DND-41 (cell line): ENCODE data around the gene LAMB4.

Experiments used
- ATAC-seq: fragments of 200-7000 bp; cut with Tn5 transposase; 3 replicates; pipeline ENCODE4 v1.9.1; 2021; ENCODE audit warnings: low read depth; ENCODE audit not compliant: insufficient read depth
- DNase-seq: peaks from one replicate; pipeline ENCODE4 v3.0.0-alpha.2; 2020
- H2AFZ ChIP-seq: 2 replicates; pipeline ENCODE4 v1.6.0; 2012; ENCODE audit warnings: low read depth, low read length
- H3K27ac ChIP-seq: 2 replicates; pipeline ENCODE4 v1.5.1; 2012; ENCODE audit warnings: low read length, inconsistent platforms
- H3K27me3 ChIP-seq: fragments of 200-600 bp; sonication (generic); 2 replicates; pipeline ENCODE4 v1.6.0; 2012; ENCODE audit warnings: low read length, mild to moderate bottlenecking, inconsistent platforms; ENCODE audit not compliant: insufficient read depth, poor library complexity
- H3K36me3 ChIP-seq: 2 replicates; pipeline ENCODE4 v1.5.1; 2012; ENCODE audit warnings: low read length, inconsistent platforms; ENCODE audit not compliant: insufficient read depth
- H3K4me1 ChIP-seq: 2 replicates; pipeline ENCODE4 v1.5.1; 2012; ENCODE audit warnings: mild to moderate bottlenecking, low read length; ENCODE audit not compliant: insufficient read depth
- H3K4me2 ChIP-seq: 2 replicates; pipeline ENCODE4 v1.6.0; 2012; ENCODE audit warnings: mild to moderate bottlenecking, moderate library complexity, low read length, inconsistent platforms; ENCODE audit not compliant: insufficient read depth
- H3K4me3 ChIP-seq, 2 experiments: fragments of 200-600 bp in 1 of 2; shearing (Covaris generic) in 1 of 2; 2 replicates each; pipeline ENCODE4 v1.5.1; 2012 to 2016; ENCODE audit warnings: inconsistent platforms in 2 of 2, low read length in 2 of 2, mild to moderate bottlenecking in 2 of 2, low read depth in 1 of 2, moderate library complexity in 1 of 2
- H3K79me2 ChIP-seq: 2 replicates; pipeline ENCODE4 v1.6.0; 2012; ENCODE audit warnings: low read length, inconsistent platforms; ENCODE audit not compliant: insufficient read depth
- H3K9ac ChIP-seq: 2 replicates; pipeline ENCODE4 v1.6.0; 2012; ENCODE audit warnings: low read depth, mild to moderate bottlenecking, inconsistent platforms, low read length, moderate library complexity
- H3K9me3 ChIP-seq: 2 replicates; pipeline ENCODE4 v1.5.1; 2012; ENCODE audit warnings: low read length, moderate library complexity, mild to moderate bottlenecking, inconsistent platforms; ENCODE audit not compliant: insufficient read depth, severe bottlenecking
- H4K20me1 ChIP-seq: 2 replicates; pipeline ENCODE4 v1.6.0; 2012; ENCODE audit warnings: low read length; ENCODE audit not compliant: insufficient read depth
- EZH2 ChIP-seq: IDR thresholded peaks from 3 replicates; pipeline ENCODE4 v1.6.1; 2012; ENCODE audit warnings: borderline replicate concordance, low read depth, mild to moderate bottlenecking, moderate library complexity, low read length, inconsistent platforms; ENCODE audit not compliant: severe bottlenecking
- TF ChIP-seq, protein P1 (sequence below): IDR thresholded peaks from 2 replicates; pipeline ENCODE4 v1.5.1; 2012; ENCODE audit warnings: borderline replicate concordance, low read length, moderate library complexity, mild to moderate bottlenecking; ENCODE audit not compliant: poor library complexity, severe bottlenecking; ENCODE audit errors: extremely low read depth

LAMB4 gene

DNA sequence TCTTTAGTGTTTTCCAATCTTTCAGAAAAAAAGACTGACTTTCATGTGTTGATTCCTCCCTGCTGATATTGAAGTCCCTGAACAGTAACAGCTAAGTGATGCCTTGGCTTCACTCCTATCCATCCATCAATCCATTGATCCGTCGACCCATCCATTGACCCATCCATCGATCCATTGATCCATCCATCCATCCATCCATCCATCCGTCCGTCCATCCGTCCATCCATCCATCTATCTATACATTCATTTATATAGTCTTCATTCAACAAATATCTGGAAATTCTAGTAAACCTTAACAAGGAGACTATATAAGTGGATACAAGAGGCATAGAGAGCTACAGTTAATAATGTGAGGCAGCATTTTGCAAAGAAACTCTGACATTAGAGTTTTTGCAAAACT lies 105.6 kb downstream of the LAMB4 start:
- H3K9ac ChIP-seq: no peak overlapping the region
- H3K27ac ChIP-seq: no peak overlapping the region
- peaks cover 3% of the 10 kb centered on the region for H3K27me3 ChIP-seq
- no peak for ATAC-seq
- H3K9me3 ChIP-seq: no peaks in the 10 kb centered on the region
- no peaks in the 10 kb centered on the region for H3K36me3 ChIP-seq
- DNase-seq: no peak
- H2AFZ ChIP-seq: no peak overlapping the region
- H3K4me1 ChIP-seq: no peaks in the 10 kb centered on the region
- TF ChIP-seq, protein P1, sequence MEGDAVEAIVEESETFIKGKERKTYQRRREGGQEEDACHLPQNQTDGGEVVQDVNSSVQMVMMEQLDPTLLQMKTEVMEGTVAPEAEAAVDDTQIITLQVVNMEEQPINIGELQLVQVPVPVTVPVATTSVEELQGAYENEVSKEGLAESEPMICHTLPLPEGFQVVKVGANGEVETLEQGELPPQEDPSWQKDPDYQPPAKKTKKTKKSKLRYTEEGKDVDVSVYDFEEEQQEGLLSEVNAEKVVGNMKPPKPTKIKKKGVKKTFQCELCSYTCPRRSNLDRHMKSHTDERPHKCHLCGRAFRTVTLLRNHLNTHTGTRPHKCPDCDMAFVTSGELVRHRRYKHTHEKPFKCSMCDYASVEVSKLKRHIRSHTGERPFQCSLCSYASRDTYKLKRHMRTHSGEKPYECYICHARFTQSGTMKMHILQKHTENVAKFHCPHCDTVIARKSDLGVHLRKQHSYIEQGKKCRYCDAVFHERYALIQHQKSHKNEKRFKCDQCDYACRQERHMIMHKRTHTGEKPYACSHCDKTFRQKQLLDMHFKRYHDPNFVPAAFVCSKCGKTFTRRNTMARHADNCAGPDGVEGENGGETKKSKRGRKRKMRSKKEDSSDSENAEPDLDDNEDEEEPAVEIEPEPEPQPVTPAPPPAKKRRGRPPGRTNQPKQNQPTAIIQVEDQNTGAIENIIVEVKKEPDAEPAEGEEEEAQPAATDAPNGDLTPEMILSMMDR: no peak
- TF ChIP-seq EZH2: no peak
- H4K20me1 ChIP-seq: no peaks in the 10 kb centered on the region
- H3K79me2 ChIP-seq: no peaks in the 10 kb centered on the region
- H3K4me3 ChIP-seq: no peak overlapping the region
- no peak overlapping the region for H3K4me2 ChIP-seq

DNA sequence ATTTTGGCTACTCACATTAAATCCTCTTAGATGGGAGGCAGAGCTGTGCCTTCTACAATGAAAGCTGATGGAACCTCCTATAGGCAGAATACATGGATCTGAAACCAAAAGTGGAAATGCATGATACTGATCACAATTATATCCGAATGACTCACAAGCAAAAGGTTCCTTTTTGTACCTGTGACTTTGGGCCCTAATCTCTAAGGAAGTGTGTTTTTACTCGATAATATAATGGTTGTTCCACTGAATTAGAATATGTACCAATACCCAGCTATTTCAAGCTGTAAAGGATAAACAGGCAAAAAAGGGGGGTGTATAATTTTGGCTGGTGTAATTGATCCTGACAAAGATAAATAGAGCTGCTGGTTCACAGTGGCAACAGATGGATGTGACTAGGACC lies 109.6 kb downstream of the LAMB4 start:
- Histone ChIP-seq H3K9ac (no peak overlapping the region), H3K79me2 (no peaks in the 10 kb centered on the region), H3K4me1 (no peaks in the 10 kb centered on the region), H3K4me2 (no peak overlapping the region), H2AFZ (no peak overlapping the region), H3K36me3 (no peaks in the 10 kb centered on the region), H3K27me3 (no peaks in the 10 kb centered on the region), H3K9me3 (no peaks in the 10 kb centered on the region), H3K27ac (no peak overlapping the region), H3K4me3 (no peak overlapping the region), H4K20me1 (no peaks in the 10 kb centered on the region)
- TF ChIP-seq, protein P1: no peak
- TF ChIP-seq EZH2: no peak
- ATAC-seq (no peak), DNase-seq (no peak)

DNA sequence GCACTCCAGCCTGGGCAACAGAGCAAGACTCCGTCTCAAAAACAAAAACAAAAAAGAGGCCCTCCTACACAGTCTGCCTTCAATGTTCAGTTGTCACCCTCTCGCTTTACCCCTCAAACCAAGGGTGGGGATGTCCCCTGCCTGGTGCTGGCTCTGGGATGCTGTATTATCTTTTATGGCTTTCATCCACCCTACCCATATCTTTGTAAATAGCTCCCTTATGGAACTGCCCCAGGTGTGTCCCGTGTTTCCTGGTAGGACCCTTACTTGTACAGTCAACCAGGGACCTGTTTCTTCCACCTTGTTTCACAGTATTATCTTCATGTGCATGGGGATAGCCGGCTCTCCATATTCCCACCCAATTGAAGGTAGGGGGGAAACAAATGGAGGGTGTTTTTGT lies 111.5 kb downstream of the LAMB4 start:
- Histone ChIP-seq H3K27me3 (no peaks in the 10 kb centered on the region), H3K9ac (no peak overlapping the region), H3K9me3 (no peaks in the 10 kb centered on the region), H3K4me3 (no peak overlapping the region), H3K36me3 (no peaks in the 10 kb centered on the region), H3K27ac (no peak overlapping the region), H2AFZ (no peak overlapping the region), H4K20me1 (no peaks in the 10 kb centered on the region), H3K79me2 (no peaks in the 10 kb centered on the region), H3K4me1 (no peaks in the 10 kb centered on the region), H3K4me2 (no peak overlapping the region)
- no peak for DNase-seq
- no peak for ATAC-seq
- no peak for TF ChIP-seq EZH2
- TF ChIP-seq, protein P1: no peak

DNA sequence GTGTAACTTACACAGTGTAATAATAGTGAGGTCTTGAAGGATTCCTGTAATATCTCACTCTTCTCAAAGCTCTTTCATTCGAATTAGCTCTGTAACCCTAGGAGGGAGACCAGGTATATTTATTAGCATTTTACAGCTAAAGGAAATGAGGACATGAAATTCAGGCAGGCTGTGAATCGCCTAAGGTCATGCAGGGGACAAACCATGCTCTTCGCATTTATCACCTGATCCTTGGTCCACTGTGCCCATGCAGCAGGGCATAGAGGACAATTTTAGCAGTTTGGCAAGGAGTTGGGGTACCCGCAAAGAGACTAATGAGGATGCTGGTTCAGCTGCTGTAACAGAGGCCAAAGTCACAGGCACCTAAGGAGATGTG lies 112.4 kb downstream of the LAMB4 start:
- Histone ChIP-seq H3K27me3 (no peaks in the 10 kb centered on the region), H3K36me3 (no peaks in the 10 kb centered on the region), H3K9ac (no peak overlapping the region), H3K79me2 (no peaks in the 10 kb centered on the region), H3K4me2 (no peak overlapping the region), H3K27ac (no peak overlapping the region), H3K4me3 (no peak overlapping the region), H3K4me1 (no peaks in the 10 kb centered on the region), H3K9me3 (no peaks in the 10 kb centered on the region), H2AFZ (no peak overlapping the region), H4K20me1 (no peaks in the 10 kb centered on the region)
- DNase-seq: no peak
- TF ChIP-seq EZH2: no peak
- TF ChIP-seq, protein P1: no peak
- ATAC-seq: no peak
